Panc1 (cell line): ENCODE measurements around the gene COL4A2. TPM values are rescaled to one million over a fixed set of nuclear protein-coding genes. Genes with fewer than 3 reads are reported as not detected.
A peak's percentile ranks its signal among the peaks of the same experiment; 100 is the strongest.

ENCODE experiments used
- ATAC-seq: fragments of 200-7000 bp; cut with Tn5 transposase; 2 replicates; pipeline ENCODE4 v1.9.1; 2020; ENCODE audit warnings: mild to moderate bottlenecking, moderate library complexity
- BruUV-seq: library from RNA; stranded (reverse); fragments of 400-500 nt; replicated peaks from 2 replicates; lab custom pipeline; 2021; lab: Mats Ljungman, UMichigan
- CTCF ChIA-PET: fragments of 300-600 bp; sonication (Branson Sonifier 250); formaldehyde crosslinking; loops from one replicate; lab custom pipeline; 2022; ENCODE audit warnings: antibody characterized with exemption; lab: Charles Lee
- POLR2A ChIA-PET: fragments of 300-600 bp; sonication (Branson Sonifier 250); formaldehyde crosslinking; loops from one replicate; lab custom pipeline; 2022; ENCODE audit warnings: antibody characterized with exemption; lab: Charles Lee
- DNase-seq: peaks from one replicate; pipeline ENCODE4 v3.0.0-alpha.2; 2010; ENCODE audit warnings: low read depth, low spot score
- H3K27ac ChIP-seq: 2 replicates; pipeline ENCODE4 v1.5.1; 2011; ENCODE audit warnings: mild to moderate bottlenecking, low read length, inconsistent platforms
- H3K27me3 ChIP-seq: fragments of 200-500 bp; sonication (Bioruptor generic); 2 replicates; pipeline ENCODE4 v1.6.0; 2014; ENCODE audit warnings: low read length, inconsistent platforms; ENCODE audit not compliant: control insufficient read depth, insufficient read depth
- H3K36me3 ChIP-seq: fragments of 200-500 bp; sonication (Bioruptor generic); 2 replicates; pipeline ENCODE4 v1.5.1; 2014; ENCODE audit warnings: inconsistent platforms, mild to moderate bottlenecking, low read length, moderate library complexity; ENCODE audit not compliant: control insufficient read depth, insufficient read depth
- H3K4me1 ChIP-seq: 2 replicates; pipeline ENCODE4 v1.5.1; 2011; ENCODE audit warnings: inconsistent platforms, mild to moderate bottlenecking, low read length, moderate library complexity; ENCODE audit not compliant: control insufficient read depth, insufficient read depth
- H3K4me3 ChIP-seq, 2 experiments: 2 replicates each; pipeline ENCODE4 v1.5.1; 2011 to 2012; ENCODE audit warnings: low read depth in 2 of 2, low read length in 2 of 2, mild to moderate bottlenecking in 2 of 2, inconsistent platforms in 1 of 2, moderate library complexity in 1 of 2
- H3K9me3 ChIP-seq: fragments of 200-500 bp; sonication (Bioruptor generic); 2 replicates; pipeline ENCODE4 v1.5.1; 2014; ENCODE audit warnings: low read depth, mild to moderate bottlenecking, inconsistent platforms, low read length, moderate library complexity; ENCODE audit not compliant: control insufficient read depth, insufficient read depth
- POLR2AphosphoS5 ChIP-seq: IDR thresholded peaks from 2 replicates; pipeline ENCODE4 v1.6.1; 2012; ENCODE audit warnings: mild to moderate bottlenecking, low read depth, low read length, moderate library complexity
- REST ChIP-seq, 2 experiments: IDR thresholded peaks; 2 replicates each; pipeline ENCODE4 v1.6.1; 2011 to 2012; ENCODE audit warnings: low read depth in 2 of 2, control low read depth in 1 of 2, low read length in 1 of 2, mild to moderate bottlenecking in 1 of 2, moderate library complexity in 1 of 2; ENCODE audit not compliant: insufficient read depth in 1 of 2
- SIN3A ChIP-seq: IDR thresholded peaks from 2 replicates; pipeline ENCODE4 v1.6.1; 2012; ENCODE audit warnings: low read depth, mild to moderate bottlenecking, low read length, moderate library complexity, borderline replicate concordance; ENCODE audit not compliant: insufficient read depth
- TCF7L2 ChIP-seq: IDR thresholded peaks from 2 replicates; pipeline ENCODE4 v1.6.1; 2011; ENCODE audit warnings: mild to moderate bottlenecking, low read depth, low read length, inconsistent platforms
- in situ Hi-C: cut with HindIII; loops from 2 replicates; pipeline ENCODE4 v1.10.0; 2016; ENCODE audit warnings: low sequenced_read_pairs, low pct_unique_long_range_greater_than_20kb
- intact Hi-C: fragments of 100-400 bp; cut with micrococcal nuclease; formaldehyde crosslinking; loops from one replicate; pipeline ENCODE4 v1.10.0; 2022; ENCODE audit not compliant: unreplicated experiment
- total RNA-seq: library from RNA; stranded (reverse); gene quantifications from one replicate; pipeline ENCODE4 v1.2.1, GENCODE V29; 2021; ENCODE audit not compliant: unreplicated experiment
- TF ChIP-seq, protein P1 (sequence below): fragments of 450-650 bp; IDR thresholded peaks from 2 replicates; pipeline ENCODE4 v1.5.1; 2017; ENCODE audit warnings: mild to moderate bottlenecking

The COL4A2 gene
- total RNA-seq, 1 experiment from 2014 or later: 3.0 TPM

- peak overlapping the region; percentile 66 to 67 for H3K4me3 ChIP-seq
- CTCF ChIA-PET: no interaction called here
- no peaks in the 10 kb centered on the region; the same call in 1 of the 2 replicates for H3K36me3 ChIP-seq
- no peaks in the 10 kb centered on the region for H3K27me3 ChIP-seq
- in situ Hi-C loops (no loop called here), intact Hi-C loops (loop anchor here (5.0 kb wide), 1 partner anchor 102 kb away; no protein-coding TSS in a partner anchor)
- POLR2A ChIA-PET: interaction anchor here (0.6 kb wide), 1 partner anchor 23 kb away, joined by 3 read pairs; no protein-coding TSS in a partner anchor
- DNase-seq (no peak), ATAC-seq (peak; percentile 75)
- peaks cover 5% of the 10 kb centered on the region for H3K4me1 ChIP-seq
- H3K9me3 ChIP-seq: no peaks in the 10 kb centered on the region
- no TSS peak for BruUV-seq
- TF ChIP-seq, protein P1, sequence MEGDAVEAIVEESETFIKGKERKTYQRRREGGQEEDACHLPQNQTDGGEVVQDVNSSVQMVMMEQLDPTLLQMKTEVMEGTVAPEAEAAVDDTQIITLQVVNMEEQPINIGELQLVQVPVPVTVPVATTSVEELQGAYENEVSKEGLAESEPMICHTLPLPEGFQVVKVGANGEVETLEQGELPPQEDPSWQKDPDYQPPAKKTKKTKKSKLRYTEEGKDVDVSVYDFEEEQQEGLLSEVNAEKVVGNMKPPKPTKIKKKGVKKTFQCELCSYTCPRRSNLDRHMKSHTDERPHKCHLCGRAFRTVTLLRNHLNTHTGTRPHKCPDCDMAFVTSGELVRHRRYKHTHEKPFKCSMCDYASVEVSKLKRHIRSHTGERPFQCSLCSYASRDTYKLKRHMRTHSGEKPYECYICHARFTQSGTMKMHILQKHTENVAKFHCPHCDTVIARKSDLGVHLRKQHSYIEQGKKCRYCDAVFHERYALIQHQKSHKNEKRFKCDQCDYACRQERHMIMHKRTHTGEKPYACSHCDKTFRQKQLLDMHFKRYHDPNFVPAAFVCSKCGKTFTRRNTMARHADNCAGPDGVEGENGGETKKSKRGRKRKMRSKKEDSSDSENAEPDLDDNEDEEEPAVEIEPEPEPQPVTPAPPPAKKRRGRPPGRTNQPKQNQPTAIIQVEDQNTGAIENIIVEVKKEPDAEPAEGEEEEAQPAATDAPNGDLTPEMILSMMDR: no peak
- TF ChIP-seq REST (IDR thresholded peaks at IDR 0.05; ENCODE audit: insufficient read depth in 1 of 2, low read depth in 2 of 2, low read length in 1 of 2): 0 out of 4 replicates have a peak, but pooled peaks of 1 of the 2 experiments have one; percentile 41
- TF ChIP-seq POLR2AphosphoS5: no peak
- no peak for TF ChIP-seq TCF7L2
- no peak for TF ChIP-seq SIN3A
- H3K27ac ChIP-seq: peak overlapping the region; percentile 77
Measured at GRCh38 chr13:110559429-110559943, 252.4 kb downstream of the COL4A2 start.

GRCh38 chr13:110559986-110560385 lies 252.9 kb downstream of the COL4A2 start:
- TSS peak; percentile 78 for BruUV-seq
- intact Hi-C loops (loop anchor here (5.0 kb wide), 1 partner anchor 103 kb away; no protein-coding TSS in a partner anchor), in situ Hi-C loops (no loop called here)
- ChIA-PET POLR2A (no interaction called here), CTCF (no interaction called here)
- peaks cover 5% of the 10 kb centered on the region for H3K4me1 ChIP-seq
- peak overlapping the region; percentile 77 for H3K27ac ChIP-seq
- no peak for ATAC-seq
- H3K4me3 ChIP-seq: peak overlapping the region; percentile 66 to 67
- no peaks in the 10 kb centered on the region; the same call in 1 of the 2 replicates for H3K36me3 ChIP-seq
- no peaks in the 10 kb centered on the region for H3K9me3 ChIP-seq
- no peak for TF ChIP-seq SIN3A
- TF ChIP-seq, protein P1: no peak
- no peak for TF ChIP-seq TCF7L2
- no peak for TF ChIP-seq POLR2AphosphoS5
- TF ChIP-seq REST (IDR thresholded peaks at IDR 0.05; ENCODE audit: insufficient read depth in 1 of 2, low read depth in 2 of 2, low read length in 1 of 2): no peak
- DNase-seq: no peak
- H3K27me3 ChIP-seq: no peaks in the 10 kb centered on the region
